WTC11 (cell line): ENCODE results near the gene SPEM1. TPM values are rescaled to one million over a fixed set of nuclear protein-coding genes. Genes with fewer than 3 reads are reported as not detected.

ENCODE experiments used
- ATAC-seq: fragments of 200-7000 bp; cut with Tn5 transposase; 2 replicates; pipeline ENCODE4 v1.10.0; 2021; ENCODE audit warnings: mild to moderate bottlenecking, moderate library complexity
- CTCF ChIA-PET: fragments of 300-600 bp; sonication (Branson Sonifier 250); formaldehyde crosslinking; loops from one replicate; lab custom pipeline; 2021; ENCODE audit warnings: antibody characterized with exemption; lab: Charles Lee
- POLR2A ChIA-PET: fragments of 350-600 bp; sonication (Branson Sonifier 250); formaldehyde crosslinking; loops from one replicate; lab custom pipeline; 2021; ENCODE audit warnings: antibody characterized with exemption; lab: Charles Lee
- DNase-seq: peaks from one replicate; pipeline ENCODE4 v3.0.0; 2021; ENCODE audit warnings: low spot score
- H3K27ac Mint-ChIP-seq: 2 replicates; pipeline ENCODE4 v1.8.0; 2021; ENCODE audit warnings: mixed read lengths
- H3K27me3 Mint-ChIP-seq: 2 replicates; pipeline ENCODE4 v1.8.0; 2021; ENCODE audit warnings: low read depth, mild to moderate bottlenecking, moderate library complexity, mixed read lengths
- H3K36me3 Mint-ChIP-seq: 2 replicates; pipeline ENCODE4 v1.8.0; 2021; ENCODE audit warnings: mixed read lengths
- H3K4me1 Mint-ChIP-seq: 2 replicates; pipeline ENCODE4 v1.8.0; 2022; ENCODE audit warnings: mixed read lengths
- H3K4me3 Mint-ChIP-seq: 2 replicates; pipeline ENCODE4 v1.8.0; 2021; ENCODE audit warnings: mild to moderate bottlenecking, moderate library complexity, mixed read lengths
- H3K9me3 Mint-ChIP-seq: 2 replicates; pipeline ENCODE4 v1.8.0; 2021; ENCODE audit warnings: mixed read lengths
- CREB1 ChIP-seq: sonication (generic); formaldehyde crosslinking; IDR thresholded peaks from 2 replicates; pipeline ENCODE4 v1.8.0; 2023; ENCODE audit warnings: mild to moderate bottlenecking, missing genetic modification reagents
- EMX1 ChIP-seq: fragments of 250-450 bp; sonication (Bioruptor Pico); IDR thresholded peaks from 2 replicates; pipeline ENCODE4 v1.8.0; 2021; ENCODE audit warnings: mild to moderate bottlenecking
- ESRRA ChIP-seq: sonication (generic); formaldehyde crosslinking; IDR thresholded peaks from 2 replicates; pipeline ENCODE4 v1.8.1; 2022; ENCODE audit warnings: mild to moderate bottlenecking, missing genetic modification reagents, borderline replicate concordance
- FOXJ3 ChIP-seq: sonication (generic); formaldehyde crosslinking; IDR thresholded peaks from 2 replicates; pipeline ENCODE4 v1.9.0; 2021; ENCODE audit warnings: missing genetic modification reagents, mild to moderate bottlenecking, borderline replicate concordance
- FOXP1 ChIP-seq: sonication (generic); formaldehyde crosslinking; IDR thresholded peaks from 2 replicates; pipeline ENCODE4 v1.8.0; 2022; ENCODE audit warnings: missing genetic modification reagents, mild to moderate bottlenecking, moderate library complexity, borderline replicate concordance
- GRHL2 ChIP-seq: fragments of 250-450 bp; sonication (Bioruptor Pico); IDR thresholded peaks from 2 replicates; pipeline ENCODE4 v1.8.0; 2022; ENCODE audit warnings: mild to moderate bottlenecking, moderate library complexity; ENCODE audit not compliant: insufficient replicate concordance, severe bottlenecking
- HMGA2 ChIP-seq: fragments of 250-450 bp; sonication (Bioruptor Pico); IDR thresholded peaks from 2 replicates; pipeline ENCODE4 v1.4.0; 2021; ENCODE audit warnings: mild to moderate bottlenecking, moderate library complexity
- KAT7 ChIP-seq: sonication (generic); formaldehyde crosslinking; IDR thresholded peaks from 2 replicates; pipeline ENCODE4 v1.8.1; 2023; ENCODE audit warnings: missing genetic modification reagents, mild to moderate bottlenecking, borderline replicate concordance
- MYBL2 ChIP-seq: sonication (generic); formaldehyde crosslinking; IDR thresholded peaks from 2 replicates; pipeline ENCODE4 v1.8.1; 2023; ENCODE audit warnings: mild to moderate bottlenecking, moderate library complexity, missing genetic modification reagents
- NFE2L1 ChIP-seq: sonication (generic); formaldehyde crosslinking; IDR thresholded peaks from 2 replicates; pipeline ENCODE4 v1.8.1; 2023; ENCODE audit warnings: missing genetic modification reagents
- NFYB ChIP-seq: sonication (generic); formaldehyde crosslinking; conservative IDR thresholded peaks from 2 replicates; pipeline ENCODE4 v1.8.0; 2022; ENCODE audit warnings: low read depth, missing genetic modification reagents
- SMAD4 ChIP-seq: sonication (generic); formaldehyde crosslinking; IDR thresholded peaks from 2 replicates; pipeline ENCODE4 v1.8.0; 2022; ENCODE audit warnings: mild to moderate bottlenecking, missing genetic modification reagents
- SOX15 ChIP-seq: fragments of 250-450 bp; sonication (Bioruptor Pico); IDR thresholded peaks from 2 replicates; pipeline ENCODE4 v1.9.0; 2021; ENCODE audit warnings: mild to moderate bottlenecking
- TEAD4 ChIP-seq: sonication (generic); formaldehyde crosslinking; IDR thresholded peaks from 2 replicates; pipeline ENCODE4 v1.8.0; 2022; ENCODE audit warnings: mild to moderate bottlenecking, missing genetic modification reagents
- ZNF138 ChIP-seq: sonication (generic); formaldehyde crosslinking; conservative IDR thresholded peaks from 2 replicates; pipeline ENCODE4 v1.8.1; 2022; ENCODE audit warnings: mild to moderate bottlenecking, moderate library complexity, missing genetic modification reagents
- ZNF396 ChIP-seq: fragments of 250-450 bp; sonication (Bioruptor Pico); IDR thresholded peaks from 2 replicates; pipeline ENCODE4 v1.8.0; 2021; ENCODE audit warnings: mild to moderate bottlenecking, moderate library complexity, borderline replicate concordance
- ZNF671 ChIP-seq: fragments of 250-450 bp; sonication (Bioruptor Pico); IDR thresholded peaks from 2 replicates; pipeline ENCODE4 v1.8.0; 2021; ENCODE audit warnings: mild to moderate bottlenecking
- total RNA-seq: library from RNA; stranded (reverse); gene quantifications from 3 replicates; pipeline ENCODE4 v1.2.3, GENCODE V29; 2021
- TF ChIP-seq, protein P1 (sequence below): sonication (generic); formaldehyde crosslinking; IDR thresholded peaks from 2 replicates; pipeline ENCODE4 v1.8.0; 2022; ENCODE audit warnings: mild to moderate bottlenecking, missing genetic modification reagents
- TF ChIP-seq, protein P2 (sequence below): sonication (generic); formaldehyde crosslinking; IDR thresholded peaks from 2 replicates; pipeline ENCODE4 v1.8.1; 2022; ENCODE audit warnings: mild to moderate bottlenecking, missing genetic modification reagents, moderate library complexity, borderline replicate concordance
- TF ChIP-seq, protein P3 (sequence below): sonication (generic); formaldehyde crosslinking; IDR thresholded peaks from 2 replicates; pipeline ENCODE4 v1.8.1; 2023; ENCODE audit warnings: mild to moderate bottlenecking, missing genetic modification reagents, moderate library complexity

Gene SPEM1
- total RNA-seq, 1 experiment from 2014 or later: 0.35 TPM

DNA sequence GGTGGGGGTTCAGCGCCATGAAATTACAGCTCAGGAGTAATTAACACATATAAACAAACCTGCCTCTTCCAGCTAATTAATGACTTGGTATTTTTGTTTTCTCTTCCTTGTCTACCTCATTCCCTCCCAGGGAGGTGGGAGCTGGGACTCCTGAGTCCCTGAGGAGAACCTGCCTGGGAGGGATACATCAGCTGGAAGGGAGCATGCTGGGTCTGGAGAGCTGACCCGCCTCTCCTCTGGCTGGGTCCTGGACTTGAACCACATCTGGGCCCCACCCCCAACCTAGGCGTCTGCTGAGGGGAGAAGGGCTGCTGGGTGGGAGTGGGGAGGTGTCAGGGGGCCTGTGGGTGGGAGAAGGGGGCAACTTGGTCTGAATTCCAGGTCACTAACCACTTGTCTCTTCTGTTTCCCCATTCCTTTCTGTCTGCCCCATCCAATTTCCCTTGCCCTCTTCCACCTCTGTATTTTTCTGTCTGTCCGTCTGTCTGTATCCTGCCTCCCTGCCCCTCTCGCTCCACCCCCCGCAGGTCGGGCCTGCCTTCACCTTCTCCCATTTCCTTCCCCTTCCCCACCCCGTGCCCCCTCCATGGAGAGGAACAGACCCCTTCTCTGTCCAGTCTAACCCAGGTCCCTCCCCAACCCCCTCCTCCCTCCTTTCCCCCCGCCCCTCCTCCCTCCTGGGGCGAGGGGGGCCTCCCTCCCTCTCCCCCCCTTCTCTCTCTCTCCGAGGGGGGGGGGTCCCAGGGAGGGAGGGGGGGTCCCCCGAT, 12.5 kb upstream of the SPEM1 start, which contains the start of gene NLGN2 (continued):
- TF ChIP-seq KAT7 (CRISPR knock-in tag) (no peak), SOX15 (CRISPR knock-in tag) (no peak), MYBL2 (no peak)

DNA sequence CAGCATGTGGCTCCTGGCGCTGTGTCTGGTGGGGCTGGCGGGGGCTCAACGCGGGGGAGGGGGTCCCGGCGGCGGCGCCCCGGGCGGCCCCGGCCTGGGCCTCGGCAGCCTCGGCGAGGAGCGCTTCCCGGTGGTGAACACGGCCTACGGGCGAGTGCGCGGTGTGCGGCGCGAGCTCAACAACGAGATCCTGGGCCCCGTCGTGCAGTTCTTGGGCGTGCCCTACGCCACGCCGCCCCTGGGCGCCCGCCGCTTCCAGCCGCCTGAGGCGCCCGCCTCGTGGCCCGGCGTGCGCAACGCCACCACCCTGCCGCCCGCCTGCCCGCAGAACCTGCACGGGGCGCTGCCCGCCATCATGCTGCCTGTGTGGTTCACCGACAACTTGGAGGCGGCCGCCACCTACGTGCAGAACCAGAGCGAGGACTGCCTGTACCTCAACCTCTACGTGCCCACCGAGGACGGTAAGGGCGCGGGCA, 11.8 kb upstream of the SPEM1 start:
- ChIA-PET POLR2A (interaction anchor here (1.8 kb wide), 1 partner anchor 37 kb away, joined by 5 read pairs; the partner anchor contains the start of gene CHRNB1), CTCF (interaction anchor here (1.1 to 3.5 kb wide), 6 partner anchors 12 to 115 kb away, joined by 3 to 25 read pairs (median 4); partner anchors contain the start of genes PLSCR3 and SPEM1)
- Mint-ChIP-seq H3K4me1 (peaks cover 33% of the 10 kb centered on the region), H3K27ac (no peak overlapping the region), H3K4me3 (peak overlapping the region; percentile 48), H3K36me3 (peaks cover 19% of the 10 kb centered on the region), H3K9me3 (no peaks in the 10 kb centered on the region), H3K27me3 (no peaks in the 10 kb centered on the region; the same call in 1 of the 2 replicates)
- DNase-seq (no peak), ATAC-seq (no peak)
- TF ChIP-seq ZNF671 (no peak), NFE2L1 (CRISPR knock-in tag) (no peak), SOX15 (CRISPR knock-in tag) (no peak), GRHL2 (no peak), FOXP1 (CRISPR knock-in tag) (no peak), SMAD4 (CRISPR knock-in tag) (no peak), CREB1 (CRISPR knock-in tag) (no peak), ESRRA (CRISPR knock-in tag) (no peak), ZNF138 (CRISPR knock-in tag) (no peak), FOXJ3 (CRISPR knock-in tag) (no peak), EMX1 (no peak)
- TF ChIP-seq, protein P1, sequence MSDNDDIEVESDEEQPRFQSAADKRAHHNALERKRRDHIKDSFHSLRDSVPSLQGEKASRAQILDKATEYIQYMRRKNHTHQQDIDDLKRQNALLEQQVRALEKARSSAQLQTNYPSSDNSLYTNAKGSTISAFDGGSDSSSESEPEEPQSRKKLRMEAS: no peak
- TF ChIP-seq, protein P2, sequence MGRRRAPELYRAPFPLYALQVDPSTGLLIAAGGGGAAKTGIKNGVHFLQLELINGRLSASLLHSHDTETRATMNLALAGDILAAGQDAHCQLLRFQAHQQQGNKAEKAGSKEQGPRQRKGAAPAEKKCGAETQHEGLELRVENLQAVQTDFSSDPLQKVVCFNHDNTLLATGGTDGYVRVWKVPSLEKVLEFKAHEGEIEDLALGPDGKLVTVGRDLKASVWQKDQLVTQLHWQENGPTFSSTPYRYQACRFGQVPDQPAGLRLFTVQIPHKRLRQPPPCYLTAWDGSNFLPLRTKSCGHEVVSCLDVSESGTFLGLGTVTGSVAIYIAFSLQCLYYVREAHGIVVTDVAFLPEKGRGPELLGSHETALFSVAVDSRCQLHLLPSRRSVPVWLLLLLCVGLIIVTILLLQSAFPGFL (CRISPR knock-in tag): no peak

DNA sequence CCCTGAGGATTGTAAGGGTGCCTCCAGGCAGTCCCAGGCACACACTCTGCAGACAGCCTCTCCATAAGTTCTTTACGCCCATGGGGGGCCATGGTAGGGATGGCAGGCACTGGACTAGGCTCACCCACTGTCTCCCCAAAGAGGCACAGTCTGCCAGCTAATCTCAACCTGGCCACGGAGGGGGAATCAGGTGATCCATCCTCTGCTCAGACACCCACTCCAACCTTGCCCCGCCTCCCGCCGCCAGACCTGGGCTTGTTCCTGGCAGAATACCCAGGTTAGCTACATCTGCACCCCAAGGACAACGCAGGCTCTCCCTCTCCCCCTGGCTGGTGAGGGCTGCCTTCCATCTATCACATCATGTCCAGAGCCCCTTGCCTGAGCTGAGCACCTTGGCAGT, 11.3 kb upstream of the SPEM1 start:
- DNase-seq (no peak), ATAC-seq (no peak)
- Mint-ChIP-seq H3K4me1 (peaks cover 33% of the 10 kb centered on the region), H3K36me3 (peaks cover 19% of the 10 kb centered on the region), H3K27ac (no peak overlapping the region; the same call in 1 of the 2 replicates), H3K4me3 (peak overlapping the region; percentile 53; the same call in 1 of the 2 replicates), H3K9me3 (no peaks in the 10 kb centered on the region), H3K27me3 (no peaks in the 10 kb centered on the region; the same call in 1 of the 2 replicates)
- POLR2A ChIA-PET: interaction anchor here (0.6 to 1.8 kb wide), 2 partner anchors 36 to 110 kb away, joined by 3 to 5 read pairs; partner anchors contain the start of gene CHRNB1
- no peak for TF ChIP-seq TEAD4 (CRISPR knock-in tag)
- CTCF ChIA-PET: interaction anchor here (0.9 to 3.5 kb wide), 6 partner anchors 12 to 115 kb away, joined by 3 to 25 read pairs (median 4); partner anchors contain the start of genes PLSCR3, SPEM1 and TMEM102

DNA sequence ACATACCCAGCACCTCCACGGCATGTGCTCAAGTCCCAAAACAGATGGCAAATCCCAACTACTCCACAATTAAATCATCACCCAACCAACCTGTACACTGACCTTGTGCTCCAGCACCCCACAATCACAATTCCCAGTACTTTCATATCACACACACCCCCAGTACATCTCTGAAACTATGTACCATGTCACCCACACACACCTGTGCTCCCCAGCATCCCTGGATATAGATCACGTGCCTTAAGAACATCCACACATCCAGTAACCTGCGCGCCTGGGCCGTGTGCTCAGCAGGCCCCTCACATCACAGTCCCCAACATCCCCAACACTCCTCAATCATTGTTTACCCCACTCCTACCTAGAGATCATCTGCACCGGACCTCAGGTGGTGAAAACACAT, 10.4 kb upstream of the SPEM1 start:
- Mint-ChIP-seq H3K36me3 (peaks cover 19% of the 10 kb centered on the region), H3K27ac (no peak overlapping the region), H3K4me3 (no peak overlapping the region), H3K9me3 (no peaks in the 10 kb centered on the region), H3K27me3 (no peaks in the 10 kb centered on the region; the same call in 1 of the 2 replicates)
- ChIA-PET POLR2A (no interaction called here), CTCF (interaction anchor here (0.9 to 1.5 kb wide), 2 partner anchors 11 to 25 kb away, joined by 4 read pairs; partner anchors contain the start of genes SPEM1 and TMEM102)
- DNase-seq (no peak), ATAC-seq (no peak)
- TF ChIP-seq NFYB (CRISPR knock-in tag) (no peak), HMGA2 (CRISPR knock-in tag) (no peak), EMX1 (no peak), ZNF396 (CRISPR knock-in tag) (no peak)
- TF ChIP-seq, protein P3, sequence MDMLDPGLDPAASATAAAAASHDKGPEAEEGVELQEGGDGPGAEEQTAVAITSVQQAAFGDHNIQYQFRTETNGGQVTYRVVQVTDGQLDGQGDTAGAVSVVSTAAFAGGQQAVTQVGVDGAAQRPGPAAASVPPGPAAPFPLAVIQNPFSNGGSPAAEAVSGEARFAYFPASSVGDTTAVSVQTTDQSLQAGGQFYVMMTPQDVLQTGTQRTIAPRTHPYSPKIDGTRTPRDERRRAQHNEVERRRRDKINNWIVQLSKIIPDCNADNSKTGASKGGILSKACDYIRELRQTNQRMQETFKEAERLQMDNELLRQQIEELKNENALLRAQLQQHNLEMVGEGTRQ (CRISPR knock-in tag): no peak
- TF ChIP-seq, all 79 proteins: peak for 0
- peaks cover 33% of the 10 kb centered on the region for H3K4me1 Mint-ChIP-seq
